GM06990 (cell line): ENCODE data around the gene RERE.

ENCODE experiments used
- DNase-seq: peaks from one replicate; pipeline ENCODE4 v3.0.0-alpha.2; 2011; ENCODE audit not compliant: insufficient read length; ENCODE audit errors: extremely low read depth
- H3K27me3 ChIP-seq: replicated peaks from 2 replicates; pipeline ENCODE4 v1.6.0; 2011; ENCODE audit warnings: low read length; ENCODE audit not compliant: control insufficient read depth, insufficient read depth
- H3K36me3 ChIP-seq: 2 replicates; pipeline ENCODE4 v1.5.1; 2011; ENCODE audit warnings: low read length; ENCODE audit not compliant: control insufficient read depth, insufficient read depth
- H3K4me3 ChIP-seq: replicated peaks from 2 replicates; pipeline ENCODE4 v1.5.1; 2011; ENCODE audit warnings: low read depth, mild to moderate bottlenecking, control low read depth, low read length
- CTCF ChIP-seq: IDR thresholded peaks from 2 replicates; pipeline ENCODE4 v1.5.1; 2011; ENCODE audit warnings: low read length, control low read depth, mild to moderate bottlenecking, inconsistent platforms; ENCODE audit not compliant: insufficient read depth, poor library complexity, severe bottlenecking

The RERE gene

GRCh38 chr1:8589571-8589970 is 227.9 kb downstream of the RERE start:
- H3K36me3 ChIP-seq, result no peaks in the 10 kb centered on the region
- no peak for TF ChIP-seq CTCF
- H3K27me3 ChIP-seq, result no peaks in the 10 kb centered on the region
- no peak overlapping the region for H3K4me3 ChIP-seq
- no peak for DNase-seq

- no peak for DNase-seq
- no peaks in the 10 kb centered on the region for H3K36me3 ChIP-seq
- no peaks in the 10 kb centered on the region for H3K27me3 ChIP-seq
- no peak overlapping the region for H3K4me3 ChIP-seq
- no peak for TF ChIP-seq CTCF
Observed at GRCh38 chr1:8587784-8588183, 229.7 kb downstream of the RERE start.

GRCh38 chr1:8586438-8586837 is 231.0 kb downstream of the RERE start:
- TF ChIP-seq CTCF, result no peak
- H3K4me3 ChIP-seq, result no peak overlapping the region
- no peak for DNase-seq
- no peaks in the 10 kb centered on the region for H3K36me3 ChIP-seq
- no peaks in the 10 kb centered on the region for H3K27me3 ChIP-seq

- H3K36me3 ChIP-seq, result no peaks in the 10 kb centered on the region
- no peak overlapping the region for H3K4me3 ChIP-seq
- H3K27me3 ChIP-seq, result no peaks in the 10 kb centered on the region
- no peak for TF ChIP-seq CTCF
- DNase-seq, result no peak
Observed at GRCh38 chr1:8584316-8584715, 233.1 kb downstream of the RERE start.

- Histone ChIP-seq H3K36me3 (no peaks in the 10 kb centered on the region), H3K27me3 (no peaks in the 10 kb centered on the region), H3K4me3 (no peak overlapping the region)
- no peak for TF ChIP-seq CTCF
- no peak for DNase-seq
Observed at GRCh38 chr1:8583031-8583430, 234.4 kb downstream of the RERE start.

GRCh38 chr1:8580566-8580965 is 236.9 kb downstream of the RERE start:
- H3K36me3 ChIP-seq, result no peaks in the 10 kb centered on the region
- no peak for TF ChIP-seq CTCF

More at GRCh38 chr1:8580566-8580965, 236.9 kb downstream of the RERE start:
- no peak for DNase-seq
- Histone ChIP-seq H3K4me3 (no peak overlapping the region), H3K27me3 (no peaks in the 10 kb centered on the region)
